Measurements from ENCODE around the gene REEP2.
"Not testable (repeated sequence)": the region's sequence is repeated elsewhere in the genome, so short reads cannot be mapped to it uniquely, and the experiment has no call there.

REEP2 gene

DNA sequence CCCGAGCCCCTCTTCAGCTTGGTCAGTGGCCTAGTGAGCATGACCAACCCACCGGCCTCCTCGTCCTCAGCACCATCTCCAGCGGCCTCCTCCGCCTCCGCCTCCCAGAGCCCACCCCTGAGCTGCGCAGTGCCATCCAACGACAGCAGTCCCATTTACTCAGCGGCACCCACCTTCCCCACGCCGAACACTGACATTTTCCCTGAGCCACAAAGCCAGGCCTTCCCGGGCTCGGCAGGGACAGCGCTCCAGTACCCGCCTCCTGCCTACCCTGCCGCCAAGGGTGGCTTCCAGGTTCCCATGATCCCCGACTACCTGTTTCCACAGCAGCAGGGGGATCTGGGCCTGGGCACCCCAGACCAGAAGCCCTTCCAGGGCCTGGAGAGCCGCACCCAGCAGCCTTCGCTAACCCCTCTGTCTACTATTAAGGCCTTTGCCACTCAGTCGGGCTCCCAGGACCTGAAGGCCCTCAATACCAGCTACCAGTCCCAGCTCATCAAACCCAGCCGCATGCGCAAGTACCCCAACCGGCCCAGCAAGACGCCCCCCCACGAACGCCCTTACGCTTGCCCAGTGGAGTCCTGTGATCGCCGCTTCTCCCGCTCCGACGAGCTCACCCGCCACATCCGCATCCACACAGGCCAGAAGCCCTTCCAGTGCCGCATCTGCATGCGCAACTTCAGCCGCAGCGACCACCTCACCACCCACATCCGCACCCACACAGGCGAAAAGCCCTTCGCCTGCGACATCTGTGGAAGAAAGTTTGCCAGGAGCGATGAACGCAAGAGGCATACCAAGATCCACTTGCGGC is 28.2 kb downstream of the REEP2 start:
- DNase-seq: no peak

- DNase-seq: no peak
These were observed 28.9 kb downstream of the REEP2 start for GRCh38 chr5:138467711-138468132.

DNA sequence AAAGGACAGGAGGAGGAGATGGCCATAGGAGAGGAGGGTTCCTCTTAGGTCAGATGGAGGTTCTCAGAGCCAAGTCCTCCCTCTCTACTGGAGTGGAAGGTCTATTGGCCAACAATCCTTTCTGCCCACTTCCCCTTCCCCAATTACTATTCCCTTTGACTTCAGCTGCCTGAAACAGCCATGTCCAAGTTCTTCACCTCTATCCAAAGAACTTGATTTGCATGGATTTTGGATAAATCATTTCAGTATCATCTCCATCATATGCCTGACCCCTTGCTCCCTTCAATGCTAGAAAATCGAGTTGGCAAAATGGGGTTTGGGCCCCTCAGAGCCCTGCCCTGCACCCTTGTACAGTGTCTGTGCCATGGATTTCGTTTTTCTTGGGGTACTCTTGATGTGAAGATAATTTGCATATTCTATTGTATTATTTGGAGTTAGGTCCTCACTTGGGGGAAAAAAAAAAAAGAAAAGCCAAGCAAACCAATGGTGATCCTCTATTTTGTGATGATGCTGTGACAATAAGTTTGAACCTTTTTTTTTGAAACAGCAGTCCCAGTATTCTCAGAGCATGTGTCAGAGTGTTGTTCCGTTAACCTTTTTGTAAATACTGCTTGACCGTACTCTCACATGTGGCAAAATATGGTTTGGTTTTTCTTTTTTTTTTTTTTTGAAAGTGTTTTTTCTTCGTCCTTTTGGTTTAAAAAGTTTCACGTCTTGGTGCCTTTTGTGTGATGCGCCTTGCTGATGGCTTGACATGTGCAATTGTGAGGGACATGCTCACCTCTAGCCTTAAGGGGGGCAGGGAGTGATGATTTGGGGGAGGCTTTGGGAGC is 29.5 kb downstream of the REEP2 start:
- DNase-seq: no peak

GRCh38 chr5:138468966-138469539 is 30.2 kb downstream of the REEP2 start:
- DNase-seq: no peak

- DNase-seq: no peak
These were observed 30.9 kb downstream of the REEP2 start for GRCh38 chr5:138469540-138470321.

GRCh38 chr5:138470322-138471051 is 31.6 kb downstream of the REEP2 start:
- DNase-seq: no peak

DNA sequence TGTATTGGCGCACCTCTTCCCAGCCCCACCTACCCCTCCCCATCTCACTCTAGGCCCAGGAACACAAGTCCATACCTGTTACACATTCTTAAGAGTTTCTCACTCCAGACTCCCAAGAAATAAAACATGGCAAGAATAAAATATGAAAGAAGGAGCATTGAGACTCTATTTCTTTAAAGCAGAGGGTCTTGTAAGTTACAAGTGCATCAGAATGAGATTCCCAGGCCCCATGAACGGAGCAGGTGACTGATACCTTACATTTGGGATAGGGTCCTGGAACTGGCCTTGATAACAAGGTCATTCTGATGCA is 32.1 kb downstream of the REEP2 start:
- no peak for DNase-seq

GRCh38 chr5:138472353-138472752 is 33.5 kb downstream of the REEP2 start:
- no peak for DNase-seq

DNA sequence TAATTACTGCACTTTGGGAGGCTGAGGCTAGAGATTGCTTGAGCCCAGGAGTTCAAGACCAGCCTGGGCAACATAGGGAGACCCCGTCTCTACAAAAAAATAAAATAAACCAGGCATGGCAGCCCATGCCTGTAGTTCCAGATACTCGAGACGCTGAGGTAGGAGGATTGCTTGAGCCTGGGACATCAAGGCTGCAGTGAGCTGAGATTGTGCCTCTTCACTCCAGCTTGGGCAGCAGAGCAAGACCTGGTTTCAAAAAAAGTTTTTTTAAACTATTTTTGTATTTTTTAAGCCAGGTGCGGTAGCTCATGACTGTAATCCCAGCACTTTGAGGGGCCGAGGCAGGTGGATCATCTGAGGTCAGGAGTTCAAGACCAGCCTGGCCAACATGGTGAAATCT is 34.3 kb downstream of the REEP2 start:
- DNase-seq: not testable (repeated sequence)

DNA sequence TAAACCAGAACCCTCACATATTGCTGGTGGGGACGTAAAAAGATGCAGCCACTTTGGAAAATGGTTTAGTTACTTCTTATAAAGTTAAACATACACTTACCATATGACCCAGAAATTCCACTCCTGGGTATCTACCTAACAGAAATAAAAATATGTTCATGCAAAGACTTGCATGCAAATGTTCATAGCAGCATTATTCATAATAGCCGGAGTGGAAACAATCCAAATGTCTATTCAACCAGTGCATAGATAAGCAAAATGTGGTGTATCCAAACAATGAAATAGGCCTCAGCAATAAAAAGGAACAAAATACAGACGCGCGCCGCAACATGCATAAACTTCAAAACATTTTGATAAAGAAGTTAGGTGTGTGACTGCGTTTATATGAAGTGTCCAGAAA is 38.1 kb downstream of the REEP2 start:
- DNase-seq: no peak

- DNase-seq: no peak
These were observed 43.8 kb downstream of the REEP2 start for GRCh38 chr5:138482638-138483037.

DNA sequence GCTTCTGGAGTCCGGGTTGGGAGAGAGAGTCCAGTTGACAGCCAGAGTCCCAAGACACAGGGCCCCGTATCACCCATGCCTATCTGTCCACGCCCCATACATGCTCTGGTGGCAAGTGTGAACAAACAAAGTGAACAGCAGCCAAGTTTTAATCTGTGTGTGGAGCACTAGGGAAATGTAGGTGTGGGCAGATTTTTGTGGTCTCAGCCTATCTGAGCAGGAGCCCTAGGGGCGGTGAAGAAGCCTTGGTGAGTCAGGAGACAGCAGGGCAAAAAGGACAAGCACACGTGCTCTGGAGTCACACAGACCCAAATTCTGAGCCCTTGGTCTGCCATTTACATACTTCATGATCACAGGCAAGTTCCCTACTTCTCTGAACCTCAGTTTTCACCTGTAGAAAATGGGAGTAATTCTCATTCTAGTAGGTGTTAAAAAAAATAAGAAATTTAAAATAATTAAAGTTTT is 49.7 kb downstream of the REEP2 start:
- DNase-seq: peak; percentile 76

GRCh38 chr5:138489683-138490061 is 50.8 kb downstream of the REEP2 start:
- no peak for DNase-seq

DNA sequence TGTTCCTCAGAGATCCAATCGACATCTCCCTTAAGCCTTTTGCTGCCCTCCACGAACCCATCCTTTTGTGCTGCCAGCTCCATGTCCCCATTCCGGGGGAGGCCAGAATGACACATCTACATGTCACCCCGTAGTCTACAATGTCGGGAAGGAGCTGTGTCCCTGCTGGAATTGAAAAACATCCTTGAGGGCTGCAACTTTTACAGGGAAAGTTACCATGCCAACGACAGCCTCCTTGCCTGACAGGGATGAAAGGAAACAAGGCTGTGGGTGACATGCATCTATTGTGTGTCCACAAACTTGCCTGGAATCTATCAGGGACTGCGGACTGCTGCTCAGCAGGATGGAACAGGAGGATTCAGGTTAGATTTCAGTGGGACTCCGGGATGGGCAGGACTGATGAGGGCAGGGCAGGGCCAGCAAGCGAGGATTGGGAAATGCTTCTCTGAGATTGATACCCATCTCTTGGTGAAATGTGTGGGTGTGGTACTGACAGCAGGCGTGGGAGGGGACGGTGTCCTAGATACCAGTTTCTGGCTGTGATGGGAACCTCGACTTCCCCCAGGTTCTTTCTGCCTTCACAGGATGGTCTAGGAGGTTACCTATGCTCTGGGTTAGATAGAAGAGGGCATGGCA is 51.9 kb downstream of the REEP2 start:
- DNase-seq: no peak

- DNase-seq: no peak
These were observed 52.4 kb downstream of the REEP2 start for GRCh38 chr5:138491284-138491648.

GRCh38 chr5:138491669-138492559 is 53.1 kb downstream of the REEP2 start:
- peak; percentile 88 for DNase-seq

DNA sequence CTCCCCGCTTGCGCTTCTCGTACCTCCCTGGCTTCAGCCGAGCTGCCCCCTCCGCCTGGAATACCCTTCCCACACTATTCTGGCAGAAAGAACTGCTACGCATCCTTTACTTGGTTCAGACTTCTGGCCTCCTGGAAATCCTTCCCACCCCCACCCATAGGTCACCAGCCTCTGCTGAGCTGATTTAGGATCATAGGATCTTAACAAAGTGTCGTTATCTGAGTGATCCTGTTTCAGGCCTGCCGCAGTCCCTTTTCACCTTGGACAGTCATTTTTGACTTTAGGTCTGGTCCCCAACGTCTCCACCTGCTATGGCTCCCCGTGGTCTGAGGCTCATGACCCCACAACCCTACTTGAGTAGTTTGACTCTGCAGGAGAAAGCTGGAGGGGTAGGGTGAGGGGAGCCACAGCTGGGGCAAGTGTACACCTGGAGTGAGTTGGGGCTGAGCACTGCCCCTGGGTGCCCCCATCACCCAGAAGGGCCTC is 53.7 kb downstream of the REEP2 start:
- DNase-seq: no peak

- no peak for DNase-seq
These were observed 56.5 kb downstream of the REEP2 start for GRCh38 chr5:138495351-138495750.
